ENCODE results near the gene NDUFB5. TPM values are rescaled to one million over a fixed set of nuclear protein-coding genes. Genes with fewer than 3 reads are reported as not detected.

NDUFB5 gene
- polyA plus RNA-seq, 1 experiment: 80.0 TPM

GRCh38 chr3:179606534-179607085 is 2.0 kb downstream of the NDUFB5 start:
- TF ChIP-seq CTCF (IDR thresholded peaks at IDR 0.05; ENCODE audit: low read depth, low read length): no peak
- CTCF ChIA-PET: interaction anchor here (1.5 kb wide), 1 partner anchor 43 kb away, joined by 3 read pairs; no protein-coding TSS in a partner anchor
- H3K9me3 ChIP-seq (ENCODE audit: control insufficient read depth, insufficient read depth, low read length): no peaks in the 10 kb centered on the region
- POLR2A ChIA-PET: no interaction called here
- no peak overlapping the region for H3K4me3 ChIP-seq (ENCODE audit: low read depth, low read length)
- no peak for DNase-seq (ENCODE audit: low read depth, low spot score)
- no peaks in the 10 kb centered on the region for H3K27me3 ChIP-seq (ENCODE audit: control insufficient read depth, insufficient read depth, low read length)
- no peak overlapping the region for H3K27ac ChIP-seq (ENCODE audit: low read depth, low read length)

GRCh38 chr3:179608931-179609720 is 4.5 kb downstream of the NDUFB5 start:
- DNase-seq (ENCODE audit: low read depth, low spot score): no peak
- POLR2A ChIA-PET: no interaction called here
- TF ChIP-seq CTCF (IDR thresholded peaks at IDR 0.05; ENCODE audit: low read depth, low read length): no peak
- Histone ChIP-seq H3K27ac (ENCODE audit: low read depth, low read length) (no peak overlapping the region), H3K9me3 (ENCODE audit: control insufficient read depth, insufficient read depth, low read length) (no peaks in the 10 kb centered on the region), H3K4me3 (ENCODE audit: low read depth, low read length) (no peak overlapping the region), H3K27me3 (ENCODE audit: control insufficient read depth, insufficient read depth, low read length) (no peaks in the 10 kb centered on the region)
- CTCF ChIA-PET: no interaction called here

- ChIA-PET POLR2A (no interaction called here), CTCF (no interaction called here)
- H3K4me3 ChIP-seq (ENCODE audit: low read depth, low read length): no peak overlapping the region
- DNase-seq (ENCODE audit: low read depth, low spot score): no peak
- H3K9me3 ChIP-seq (ENCODE audit: control insufficient read depth, insufficient read depth, low read length): no peaks in the 10 kb centered on the region
- TF ChIP-seq CTCF (IDR thresholded peaks at IDR 0.05; ENCODE audit: low read depth, low read length): no peak
- no peaks in the 10 kb centered on the region for H3K27me3 ChIP-seq (ENCODE audit: control insufficient read depth, insufficient read depth, low read length)
- H3K27ac ChIP-seq (ENCODE audit: low read depth, low read length): no peak overlapping the region
Measured at GRCh38 chr3:179610066-179610465, 5.5 kb downstream of the NDUFB5 start.

GRCh38 chr3:179613807-179614206 is 9.2 kb downstream of the NDUFB5 start:
- CTCF ChIA-PET: interaction anchor here (0.6 to 1.0 kb wide), 2 partner anchors 198 to 981 kb away, joined by 3 to 5 read pairs; no protein-coding TSS in a partner anchor
- no peaks in the 10 kb centered on the region for H3K27me3 ChIP-seq (ENCODE audit: control insufficient read depth, insufficient read depth, low read length)
- no peaks in the 10 kb centered on the region for H3K9me3 ChIP-seq (ENCODE audit: control insufficient read depth, insufficient read depth, low read length)
- no peak overlapping the region for H3K4me3 ChIP-seq (ENCODE audit: low read depth, low read length)
- H3K27ac ChIP-seq (ENCODE audit: low read depth, low read length): no peak overlapping the region
- POLR2A ChIA-PET: interaction anchor here (0.8 kb wide), 1 partner anchor 9 kb away, joined by 5 read pairs; the partner anchor contains the start of genes MRPL47 and NDUFB5
- no peak for DNase-seq (ENCODE audit: low read depth, low spot score)
- no peak for TF ChIP-seq CTCF (IDR thresholded peaks at IDR 0.05; ENCODE audit: low read depth, low read length)

Measured in AG04450 (cell line).